GM23248 (cell line): ENCODE measurements around the gene TECTA. TPM values are rescaled to one million over a fixed set of nuclear protein-coding genes. Genes with fewer than 3 reads are reported as not detected.

Experiments used
- DNase-seq: peaks from one replicate; pipeline ENCODE4 v3.0.0-alpha.2; 2015
- H2AFZ ChIP-seq: fragments of 200-600 bp; sonication (generic); 2 replicates; pipeline ENCODE4 v1.6.1; 2016; ENCODE audit warnings: antibody characterized with exemption
- H3F3A ChIP-seq: fragments of 200-600 bp; sonication (generic); 2 replicates; pipeline ENCODE4 v1.6.1; 2016; ENCODE audit warnings: mild to moderate bottlenecking, antibody characterized with exemption, mixed run types; ENCODE audit not compliant: insufficient read depth
- H3K27ac ChIP-seq: fragments of 200-600 bp; sonication (generic); 2 replicates; pipeline ENCODE4 v1.5.1; 2016; ENCODE audit warnings: mild to moderate bottlenecking
- H3K27me3 ChIP-seq: fragments of 200-600 bp; sonication (generic); replicated peaks from 2 replicates; pipeline ENCODE4 v1.6.1; 2016; ENCODE audit warnings: mild to moderate bottlenecking; ENCODE audit not compliant: insufficient read depth
- H3K36me3 ChIP-seq: fragments of 200-600 bp; sonication (generic); 2 replicates; pipeline ENCODE4 v1.6.1; 2016; ENCODE audit warnings: low read depth, mild to moderate bottlenecking
- H3K4me1 ChIP-seq: fragments of 200-600 bp; sonication (generic); 2 replicates; pipeline ENCODE4 v1.6.1; 2016; ENCODE audit warnings: mild to moderate bottlenecking; ENCODE audit not compliant: insufficient read depth
- H3K4me2 ChIP-seq: fragments of 200-600 bp; sonication (generic); one replicate; pipeline ENCODE4 v1.6.1; 2016; ENCODE audit warnings: mild to moderate bottlenecking; ENCODE audit not compliant: unreplicated experiment
- H3K4me3 ChIP-seq: fragments of 200-600 bp; sonication (generic); 2 replicates; pipeline ENCODE4 v1.5.1; 2016; ENCODE audit warnings: mild to moderate bottlenecking
- H3K79me2 ChIP-seq: fragments of 200-600 bp; sonication (generic); 2 replicates; pipeline ENCODE4 v1.6.1; 2016; ENCODE audit warnings: mild to moderate bottlenecking; ENCODE audit not compliant: insufficient read depth
- H3K9ac ChIP-seq: fragments of 200-600 bp; sonication (generic); 2 replicates; pipeline ENCODE4 v1.6.1; 2016; ENCODE audit warnings: mild to moderate bottlenecking
- H3K9me2 ChIP-seq: fragments of 200-600 bp; sonication (generic); 2 replicates; pipeline ENCODE4 v1.6.1; 2016; ENCODE audit warnings: mixed run types, mild to moderate bottlenecking, moderate library complexity; ENCODE audit not compliant: insufficient read depth
- H3K9me3 ChIP-seq: fragments of 200-600 bp; sonication (generic); one replicate; pipeline ENCODE4 v1.6.1; 2017; ENCODE audit warnings: low read depth
- H4K20me1 ChIP-seq: fragments of 200-600 bp; sonication (generic); 2 replicates; pipeline ENCODE4 v1.6.0; 2016; ENCODE audit not compliant: insufficient read depth
- EZH2 ChIP-seq: fragments of 200-600 bp; sonication (generic); IDR thresholded peaks from 2 replicates; pipeline ENCODE4 v1.6.1; 2018; ENCODE audit warnings: antibody characterized with exemption, mild to moderate bottlenecking; ENCODE audit not compliant: insufficient read depth, poor library complexity, severe bottlenecking
- EZH2phosphoT487 ChIP-seq: fragments of 200-600 bp; sonication (generic); IDR thresholded peaks from 2 replicates; pipeline ENCODE4 v1.6.1; 2018; ENCODE audit warnings: antibody characterized with exemption, moderate library complexity, mild to moderate bottlenecking, low read depth; ENCODE audit not compliant: insufficient read depth
- WGBS, 2 experiments: methylation state at CpG; one replicate each; pipeline ENCODE4 v1.1.6; 2015 to 2017; ENCODE audit warnings: low lambda C conversion rate in 2 of 2, low coverage in 1 of 2; ENCODE audit errors: missing lambda C conversion rate in 2 of 2; 5-methylcytosine and 5-hydroxymethylcytosine counted together
- in situ Hi-C: fragments of 300-500 bp; cut with MboI; formaldehyde crosslinking; loops from 2 replicates; pipeline ENCODE4 v1.15.0; 2020
- polyA plus RNA-seq: library from polyadenylated mRNA; unstranded; fragments of >200 nt; fragmentation: Nextera tagmentation; extraction: Ambion mirVana; gene quantifications from 2 replicates; pipeline ENCODE4 v1.2.1, GENCODE V29; 2016
- total RNA-seq: library from RNA; depleted of rRNA; stranded (reverse); fragments of >200 nt; shearing (Covaris generic); gene quantifications from 2 replicates; pipeline ENCODE4 v1.2.3, GENCODE V29; 2014; rRNA removed

Gene TECTA, protein sequence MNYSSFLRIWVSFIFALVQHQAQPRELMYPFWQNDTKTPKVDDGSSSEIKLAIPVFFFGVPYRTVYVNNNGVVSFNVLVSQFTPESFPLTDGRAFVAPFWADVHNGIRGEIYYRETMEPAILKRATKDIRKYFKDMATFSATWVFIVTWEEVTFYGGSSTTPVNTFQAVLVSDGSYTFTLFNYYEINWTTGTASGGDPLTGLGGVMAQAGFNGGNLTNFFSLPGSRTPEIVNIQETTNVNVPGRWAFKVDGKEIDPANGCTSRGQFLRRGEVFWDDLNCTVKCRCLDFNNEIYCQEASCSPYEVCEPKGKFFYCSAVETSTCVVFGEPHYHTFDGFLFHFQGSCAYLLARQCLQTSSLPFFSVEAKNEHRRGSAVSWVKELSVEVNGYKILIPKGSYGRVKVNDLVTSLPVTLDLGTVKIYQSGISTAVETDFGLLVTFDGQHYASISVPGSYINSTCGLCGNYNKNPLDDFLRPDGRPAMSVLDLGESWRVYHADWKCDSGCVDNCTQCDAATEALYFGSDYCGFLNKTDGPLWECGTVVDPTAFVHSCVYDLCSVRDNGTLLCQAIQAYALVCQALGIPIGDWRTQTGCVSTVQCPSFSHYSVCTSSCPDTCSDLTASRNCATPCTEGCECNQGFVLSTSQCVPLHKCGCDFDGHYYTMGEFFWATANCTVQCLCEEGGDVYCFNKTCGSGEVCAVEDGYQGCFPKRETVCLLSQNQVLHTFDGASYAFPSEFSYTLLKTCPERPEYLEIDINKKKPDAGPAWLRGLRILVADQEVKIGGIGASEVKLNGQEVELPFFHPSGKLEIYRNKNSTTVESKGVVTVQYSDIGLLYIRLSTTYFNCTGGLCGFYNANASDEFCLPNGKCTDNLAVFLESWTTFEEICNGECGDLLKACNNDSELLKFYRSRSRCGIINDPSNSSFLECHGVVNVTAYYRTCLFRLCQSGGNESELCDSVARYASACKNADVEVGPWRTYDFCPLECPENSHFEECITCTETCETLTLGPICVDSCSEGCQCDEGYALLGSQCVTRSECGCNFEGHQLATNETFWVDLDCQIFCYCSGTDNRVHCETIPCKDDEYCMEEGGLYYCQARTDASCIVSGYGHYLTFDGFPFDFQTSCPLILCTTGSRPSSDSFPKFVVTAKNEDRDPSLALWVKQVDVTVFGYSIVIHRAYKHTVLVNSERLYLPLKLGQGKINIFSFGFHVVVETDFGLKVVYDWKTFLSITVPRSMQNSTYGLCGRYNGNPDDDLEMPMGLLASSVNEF (N-terminal part only)
- total RNA-seq: under 0.01 and 1.4 TPM in 2 replicates
- 0.08 TPM in 2 replicates for polyA plus RNA-seq

- Histone ChIP-seq H3K9ac (no peak within 1 kb of the TSS), H3K79me2 (no peaks in the 10 kb centered on the region), H3K36me3 (no peaks in the 10 kb centered on the region), H3K4me1 (0 out of 2 replicates have a peak, but pooled peaks cover 4% of the 10 kb centered on the region), H3K27ac (no peak within 1 kb of the TSS), H3K9me2 (no peaks in the 10 kb centered on the region), H2AFZ (no peak within 1 kb of the TSS), H3F3A (no peaks in the 10 kb centered on the region), H3K27me3 (no peaks in the 10 kb centered on the region), H3K4me3 (no peak within 1 kb of the TSS), H4K20me1 (no peaks in the 10 kb centered on the region), H3K4me2 (no peak within 1 kb of the TSS), H3K9me3 (no peaks in the 10 kb centered on the region)
- TF ChIP-seq EZH2phosphoT487: no peak
- TF ChIP-seq EZH2: no peak
- no peak for DNase-seq
- WGBS, 2 experiments: 79 to 89% methylated on average over 2 of the region's 2 CpGs
- in situ Hi-C loops: loop anchor here (25.0 kb wide), 1 partner anchor 589 kb away; the partner anchor contains the start of gene GRIK4
These were observed at the start of gene TECTA for GRCh38 chr11:121100943-121101342. TSS of gene TECTA (plus strand) at chr11:121101243. CDS start at chr11:121102666, 1,423 bp downstream.

GRCh38 chr11:121053244-121053643 lies 47.8 kb upstream of the TECTA start:
- no peak overlapping the region for H2AFZ ChIP-seq
- H3K9me3 ChIP-seq: no peaks in the 10 kb centered on the region
- TF ChIP-seq EZH2 (no peak), EZH2phosphoT487 (no peak)
- H3K9ac ChIP-seq: no peak overlapping the region
- peaks cover 52% of the 10 kb centered on the region for H3K36me3 ChIP-seq
- no peaks in the 10 kb centered on the region for H3K79me2 ChIP-seq
- H3K27me3 ChIP-seq: no peaks in the 10 kb centered on the region
- H3K27ac ChIP-seq: no peak overlapping the region
- in situ Hi-C loops: no loop called here
- no peaks in the 10 kb centered on the region for H4K20me1 ChIP-seq
- no peaks in the 10 kb centered on the region for H3K4me1 ChIP-seq
- WGBS, 2 experiments: 97 to 98% methylated on average over 4 of the region's 4 CpGs
- DNase-seq: no peak
- 0 out of 2 replicates have a peak, but pooled peaks cover 6% of the 10 kb centered on the region for H3F3A ChIP-seq
- no peaks in the 10 kb centered on the region for H3K9me2 ChIP-seq
- no peak overlapping the region for H3K4me3 ChIP-seq
- no peak overlapping the region for H3K4me2 ChIP-seq

- H3K4me2 ChIP-seq: no peak overlapping the region
- H3K27ac ChIP-seq: no peak overlapping the region
- H4K20me1 ChIP-seq: no peaks in the 10 kb centered on the region
- H3K4me1 ChIP-seq: no peaks in the 10 kb centered on the region
- H3K79me2 ChIP-seq: no peaks in the 10 kb centered on the region
- DNase-seq: no peak
- WGBS, 2 experiments: 97 to 98% methylated on average over 2 of the region's 2 CpGs
- H3K4me3 ChIP-seq: no peak overlapping the region
- H3K9me2 ChIP-seq: no peaks in the 10 kb centered on the region
- TF ChIP-seq EZH2phosphoT487 (no peak), EZH2 (no peak)
- H3K27me3 ChIP-seq: no peaks in the 10 kb centered on the region
- H3K9ac ChIP-seq: no peak overlapping the region
- H3K9me3 ChIP-seq: no peaks in the 10 kb centered on the region
- peaks cover 58% of the 10 kb centered on the region for H3K36me3 ChIP-seq
- in situ Hi-C loops: no loop called here
- no peaks in the 10 kb centered on the region for H3F3A ChIP-seq
- no peak overlapping the region for H2AFZ ChIP-seq
These were observed 46.8 kb upstream of the TECTA start for GRCh38 chr11:121054266-121054665.

DNA sequence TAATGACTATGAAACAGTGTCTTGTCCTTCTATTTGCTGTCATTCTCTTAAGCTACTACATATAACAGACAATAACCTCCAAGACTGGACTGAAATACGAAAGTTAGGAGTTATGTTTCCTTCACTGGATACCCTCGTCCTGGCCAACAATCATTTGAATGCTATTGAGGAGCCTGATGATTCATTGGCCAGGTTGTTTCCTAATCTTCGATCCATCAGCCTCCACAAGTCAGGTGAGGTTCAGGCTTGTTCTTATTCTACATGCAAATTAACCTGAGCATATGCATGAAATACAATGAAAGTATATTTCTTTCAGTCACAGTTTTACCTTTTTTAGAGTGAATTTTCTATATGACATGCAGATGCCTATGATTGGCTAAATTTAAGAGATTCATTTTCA lies 46.0 kb upstream of the TECTA start:
- Histone ChIP-seq H3K27ac (no peak overlapping the region), H2AFZ (no peak overlapping the region), H3K9me3 (no peaks in the 10 kb centered on the region), H4K20me1 (no peaks in the 10 kb centered on the region), H3K4me1 (no peaks in the 10 kb centered on the region), H3K4me3 (no peak overlapping the region), H3K27me3 (no peaks in the 10 kb centered on the region), H3K9me2 (no peaks in the 10 kb centered on the region), H3K4me2 (no peak overlapping the region), H3K9ac (no peak overlapping the region), H3F3A (no peaks in the 10 kb centered on the region), H3K36me3 (peaks cover 61% of the 10 kb centered on the region), H3K79me2 (no peaks in the 10 kb centered on the region)
- WGBS, 2 experiments: 95 to 96% methylated on average over 3 of the region's 3 CpGs
- DNase-seq: no peak
- in situ Hi-C loops: no loop called here
- no peak for TF ChIP-seq EZH2phosphoT487
- no peak for TF ChIP-seq EZH2
